Activated T-helper 1 cell treated with anti-CD3 and anti-CD28 coated beads, Interleukin-12 subunit alpha, Interleukin-12 subunit beta, Interleukin-2, Interleukin-4 antibody, amounts not matched to agents 30 ng/mL and 10 ng/mL and 1 ng/mL, durations not matched to agents 14 hours and 24 hours and 36 hours (primary cell): ENCODE results near the gene SYNE2. TPM values are rescaled to one million over a fixed set of nuclear protein-coding genes. Genes with fewer than 3 reads are reported as not detected.
A peak's percentile ranks its signal among the peaks of the same experiment; 100 is the strongest.

Experiments
- DNase-seq: peaks from one replicate; pipeline ENCODE4 v3.0.0; 2021; ENCODE audit warnings: low spot score
- H3K27ac Mint-ChIP-seq: one replicate; pipeline ENCODE4 v1.8.0; 2021; ENCODE audit warnings: mild to moderate bottlenecking, mixed read lengths
- H3K27me3 Mint-ChIP-seq: one replicate; pipeline ENCODE4 v1.8.0; 2022; ENCODE audit warnings: mild to moderate bottlenecking, moderate library complexity, mixed read lengths; ENCODE audit not compliant: insufficient read depth
- H3K36me3 Mint-ChIP-seq: one replicate; pipeline ENCODE4 v1.8.0; 2021; ENCODE audit warnings: low read depth, mixed read lengths
- H3K4me1 Mint-ChIP-seq: one replicate; pipeline ENCODE4 v1.8.0; 2021; ENCODE audit warnings: low read depth, mixed read lengths
- H3K4me3 Mint-ChIP-seq: one replicate; pipeline ENCODE4 v1.8.0; 2021; ENCODE audit warnings: mild to moderate bottlenecking, moderate library complexity, mixed read lengths
- H3K9me3 Mint-ChIP-seq: one replicate; pipeline ENCODE4 v1.8.0; 2021; ENCODE audit warnings: mixed read lengths
- intact Hi-C: fragments of 100-400 bp; cut with micrococcal nuclease; formaldehyde crosslinking; loops from one replicate; pipeline ENCODE4 v1.15.1; 2024
- total RNA-seq: library from RNA; stranded (reverse); gene quantifications from 2 replicates; pipeline ENCODE4 v1.2.3, GENCODE V29; 2022

Gene SYNE2
- total RNA-seq, 1 donor from 2014 or later, result 25.1 TPM

DNA sequence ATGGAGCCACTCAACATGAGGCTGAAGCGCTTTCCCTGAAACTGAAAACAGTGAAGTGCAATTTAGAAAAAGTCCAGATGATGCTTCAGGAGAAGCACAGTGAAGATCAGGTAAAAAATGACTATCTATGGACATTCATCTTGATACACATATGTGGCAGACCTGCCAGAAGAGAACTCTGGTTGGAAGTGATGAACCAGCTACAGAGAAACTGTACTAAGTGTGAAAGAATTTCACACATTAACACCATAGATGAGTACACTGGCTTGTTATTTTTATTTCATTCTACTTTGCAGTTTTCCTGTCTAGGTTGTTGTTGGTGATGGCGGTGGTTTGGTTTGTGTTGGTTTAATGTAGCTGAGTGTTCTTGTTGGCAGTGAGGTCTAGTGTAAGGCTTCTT, 266.7 kb downstream of the SYNE2 start:
- no peak overlapping the region for H3K4me3 Mint-ChIP-seq
- H3K36me3 Mint-ChIP-seq, result peaks cover 38% of the 10 kb centered on the region
- no peaks in the 10 kb centered on the region for H3K9me3 Mint-ChIP-seq
- no peak for DNase-seq
- intact Hi-C loops, result no loop called here
- no peaks in the 10 kb centered on the region for H3K27me3 Mint-ChIP-seq
- H3K4me1 Mint-ChIP-seq, result peaks cover 5% of the 10 kb centered on the region
- peak overlapping the region; percentile 60 for H3K27ac Mint-ChIP-seq

DNA sequence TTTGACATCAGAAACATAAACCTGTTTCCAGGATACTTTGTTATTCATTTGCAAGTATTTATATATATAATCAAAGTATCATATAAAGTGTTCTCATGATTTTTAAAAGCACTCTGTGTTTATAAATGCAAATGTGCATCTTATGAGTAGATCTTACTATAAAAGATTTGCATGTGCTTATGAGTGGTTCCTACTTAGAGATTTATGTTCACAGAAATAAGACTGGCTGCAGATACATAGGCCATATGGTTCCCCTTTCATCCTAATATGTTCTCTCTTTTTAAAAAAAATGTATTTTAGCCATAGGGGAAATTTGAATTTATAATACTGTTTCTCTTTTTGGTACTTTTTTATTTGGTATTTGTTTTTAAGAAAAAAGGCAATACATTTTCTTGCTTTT, 267.2 kb downstream of the SYNE2 start:
- peaks cover 5% of the 10 kb centered on the region for H3K4me1 Mint-ChIP-seq
- H3K9me3 Mint-ChIP-seq, result no peaks in the 10 kb centered on the region
- peaks cover 37% of the 10 kb centered on the region for H3K36me3 Mint-ChIP-seq
- no peaks in the 10 kb centered on the region for H3K27me3 Mint-ChIP-seq
- H3K4me3 Mint-ChIP-seq, result no peak overlapping the region
- intact Hi-C loops, result no loop called here
- no peak for DNase-seq
- peak overlapping the region; percentile 60 for H3K27ac Mint-ChIP-seq

DNA sequence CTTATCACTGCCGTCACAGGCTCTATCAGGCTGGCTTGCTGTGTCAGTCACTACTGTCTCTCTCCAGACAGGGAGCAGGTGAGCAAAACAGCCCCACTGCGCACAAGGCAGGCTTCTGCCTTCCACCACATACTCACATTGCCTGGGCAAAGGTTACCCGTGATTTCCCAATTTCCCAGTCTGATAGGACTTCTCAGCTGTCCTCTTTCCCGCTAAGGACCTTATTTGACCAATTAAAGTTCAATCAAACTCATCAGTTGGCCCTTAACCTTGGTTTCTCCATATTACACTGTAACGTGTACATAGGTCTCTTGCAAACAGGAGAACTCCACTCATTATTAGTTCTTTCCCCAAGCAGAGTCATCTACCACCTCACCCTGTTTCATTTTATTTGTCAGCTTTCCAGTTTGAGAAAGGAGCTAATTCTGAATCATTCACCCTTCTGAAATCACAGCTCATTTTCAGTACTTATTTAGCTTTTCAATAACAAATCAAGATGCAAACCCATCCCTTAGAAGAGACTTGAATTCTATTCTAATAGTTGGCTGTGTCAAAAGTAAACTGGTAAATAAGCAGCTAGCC, 270.5 kb downstream of the SYNE2 start:
- intact Hi-C loops, result no loop called here
- Mint-ChIP-seq H3K27ac (no peak overlapping the region), H3K36me3 (peaks cover 52% of the 10 kb centered on the region), H3K27me3 (no peaks in the 10 kb centered on the region), H3K4me1 (peaks cover 5% of the 10 kb centered on the region), H3K9me3 (no peaks in the 10 kb centered on the region), H3K4me3 (no peak overlapping the region)
- DNase-seq, result no peak

- Mint-ChIP-seq H3K27ac (no peak overlapping the region), H3K4me3 (no peak overlapping the region), H3K9me3 (no peaks in the 10 kb centered on the region), H3K36me3 (peaks cover 49% of the 10 kb centered on the region), H3K27me3 (no peaks in the 10 kb centered on the region), H3K4me1 (no peaks in the 10 kb centered on the region)
- intact Hi-C loops, result loop anchor here (5.0 kb wide), 1 partner anchor 328 kb away; no protein-coding TSS in a partner anchor
- no peak for DNase-seq
These were observed 272.5 kb downstream of the SYNE2 start for GRCh38 chr14:64125270-64125669.

DNA sequence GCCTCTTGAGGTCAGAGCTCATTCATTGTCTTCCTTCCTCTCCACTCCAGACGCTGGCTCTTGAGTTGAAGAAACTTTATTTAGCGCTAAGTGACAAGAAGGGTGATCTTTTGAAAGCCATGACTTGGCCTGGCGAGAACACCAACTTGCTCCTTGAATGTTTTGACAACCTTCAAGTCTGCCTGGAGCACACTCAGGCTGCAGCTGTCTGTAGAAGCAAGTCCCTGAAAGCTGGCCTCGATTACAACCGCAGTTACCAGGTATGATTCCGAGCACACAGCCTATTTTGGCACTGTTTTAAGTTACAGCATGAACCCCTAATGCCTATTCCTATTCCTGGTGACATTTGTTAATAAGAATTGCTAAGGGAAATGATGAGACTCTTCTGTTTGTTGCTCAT, 273.7 kb downstream of the SYNE2 start:
- H3K4me1 Mint-ChIP-seq, result no peaks in the 10 kb centered on the region
- intact Hi-C loops, result loop anchor here (5.0 kb wide), 1 partner anchor 329 kb away; no protein-coding TSS in a partner anchor
- H3K9me3 Mint-ChIP-seq, result no peaks in the 10 kb centered on the region
- no peaks in the 10 kb centered on the region for H3K27me3 Mint-ChIP-seq
- no peak overlapping the region for H3K4me3 Mint-ChIP-seq
- no peak overlapping the region for H3K27ac Mint-ChIP-seq
- H3K36me3 Mint-ChIP-seq, result peaks cover 54% of the 10 kb centered on the region
- no peak for DNase-seq

GRCh38 chr14:64137657-64138290, 285.0 kb downstream of the SYNE2 start:
- Mint-ChIP-seq H3K36me3 (peaks cover 29% of the 10 kb centered on the region), H3K4me1 (no peaks in the 10 kb centered on the region), H3K27ac (no peak overlapping the region), H3K4me3 (no peak overlapping the region), H3K27me3 (no peaks in the 10 kb centered on the region), H3K9me3 (no peaks in the 10 kb centered on the region)
- intact Hi-C loops, result loop anchor here (2.0 kb wide), 1 partner anchor 165 kb away; no protein-coding TSS in a partner anchor
- DNase-seq, result no peak

- Mint-ChIP-seq H3K27ac (no peak overlapping the region), H3K9me3 (no peaks in the 10 kb centered on the region), H3K27me3 (no peaks in the 10 kb centered on the region), H3K4me3 (no peak overlapping the region), H3K36me3 (peaks cover 20% of the 10 kb centered on the region), H3K4me1 (no peaks in the 10 kb centered on the region)
- intact Hi-C loops, result no loop called here
- DNase-seq, result no peak
These were observed 294.5 kb downstream of the SYNE2 start for GRCh38 chr14:64147126-64147790.

GRCh38 chr14:64149921-64150320, 297.1 kb downstream of the SYNE2 start:
- no peak overlapping the region for H3K27ac Mint-ChIP-seq
- H3K36me3 Mint-ChIP-seq, result peaks cover 32% of the 10 kb centered on the region
- H3K4me3 Mint-ChIP-seq, result no peak overlapping the region
- H3K9me3 Mint-ChIP-seq, result no peaks in the 10 kb centered on the region
- no peaks in the 10 kb centered on the region for H3K27me3 Mint-ChIP-seq
- DNase-seq, result no peak
- intact Hi-C loops, result loop anchor here (10.0 kb wide), 1 partner anchor 125 kb away; no protein-coding TSS in a partner anchor
- no peaks in the 10 kb centered on the region for H3K4me1 Mint-ChIP-seq

DNA sequence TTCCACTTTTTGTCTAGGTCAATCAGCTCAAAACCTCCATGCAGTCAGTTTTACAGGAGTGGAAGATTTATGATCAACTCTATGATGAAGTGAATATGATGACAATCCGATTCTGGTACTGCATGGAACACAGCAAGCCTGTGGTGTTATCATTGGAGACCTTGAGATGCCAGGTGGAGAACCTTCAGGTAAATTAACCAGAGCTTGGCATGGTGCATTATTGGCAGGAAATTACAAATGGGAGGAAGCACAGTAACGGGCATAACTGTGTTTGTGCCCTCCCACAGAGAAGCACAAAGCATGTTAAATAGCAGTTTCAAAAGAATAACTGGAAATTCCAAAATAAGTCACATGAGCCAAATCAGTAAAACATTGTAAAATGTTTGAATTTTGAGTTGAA, 305.8 kb downstream of the SYNE2 start:
- no peaks in the 10 kb centered on the region for H3K9me3 Mint-ChIP-seq
- intact Hi-C loops, result loop anchor here (10.0 kb wide), 1 partner anchor 134 kb away; no protein-coding TSS in a partner anchor
- peaks cover 33% of the 10 kb centered on the region for H3K36me3 Mint-ChIP-seq
- no peaks in the 10 kb centered on the region for H3K4me1 Mint-ChIP-seq
- no peak for DNase-seq
- no peak overlapping the region for H3K27ac Mint-ChIP-seq
- H3K27me3 Mint-ChIP-seq, result no peaks in the 10 kb centered on the region
- H3K4me3 Mint-ChIP-seq, result no peak overlapping the region

GRCh38 chr14:64159588-64159987, 306.8 kb downstream of the SYNE2 start:
- Mint-ChIP-seq H3K9me3 (no peaks in the 10 kb centered on the region), H3K27me3 (no peaks in the 10 kb centered on the region), H3K27ac (no peak overlapping the region), H3K36me3 (peaks cover 29% of the 10 kb centered on the region), H3K4me3 (no peak overlapping the region), H3K4me1 (no peaks in the 10 kb centered on the region)
- no peak for DNase-seq
- intact Hi-C loops, result loop anchor here (10.0 kb wide), 1 partner anchor 135 kb away; no protein-coding TSS in a partner anchor

DNA sequence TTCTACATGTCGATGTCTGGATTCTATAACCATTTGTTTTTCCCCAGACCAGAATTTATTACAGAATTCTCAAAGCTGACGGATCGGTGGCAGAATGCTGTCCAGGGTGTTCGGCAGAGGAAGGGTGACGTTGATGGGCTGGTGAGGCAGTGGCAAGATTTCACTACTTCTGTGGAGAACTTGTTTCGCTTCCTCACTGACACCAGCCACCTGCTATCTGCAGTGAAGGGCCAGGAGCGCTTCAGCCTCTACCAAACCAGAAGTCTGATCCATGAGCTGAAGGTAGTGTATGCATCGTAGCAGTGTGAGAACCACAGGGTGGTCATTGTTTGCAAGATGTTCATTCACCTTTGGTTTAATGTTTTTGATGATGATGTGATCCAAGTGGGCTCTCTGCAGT, 317.4 kb downstream of the SYNE2 start:
- Mint-ChIP-seq H3K36me3 (peaks cover 24% of the 10 kb centered on the region), H3K27ac (no peak overlapping the region), H3K4me3 (no peak overlapping the region), H3K27me3 (no peaks in the 10 kb centered on the region), H3K9me3 (no peaks in the 10 kb centered on the region), H3K4me1 (peaks cover 4% of the 10 kb centered on the region)
- DNase-seq, result no peak
- intact Hi-C loops, result loop anchor here (10.0 kb wide), 1 partner anchor 335 kb away; the partner anchor contains the start of genes ZBTB1 and ZBTB25

DNA sequence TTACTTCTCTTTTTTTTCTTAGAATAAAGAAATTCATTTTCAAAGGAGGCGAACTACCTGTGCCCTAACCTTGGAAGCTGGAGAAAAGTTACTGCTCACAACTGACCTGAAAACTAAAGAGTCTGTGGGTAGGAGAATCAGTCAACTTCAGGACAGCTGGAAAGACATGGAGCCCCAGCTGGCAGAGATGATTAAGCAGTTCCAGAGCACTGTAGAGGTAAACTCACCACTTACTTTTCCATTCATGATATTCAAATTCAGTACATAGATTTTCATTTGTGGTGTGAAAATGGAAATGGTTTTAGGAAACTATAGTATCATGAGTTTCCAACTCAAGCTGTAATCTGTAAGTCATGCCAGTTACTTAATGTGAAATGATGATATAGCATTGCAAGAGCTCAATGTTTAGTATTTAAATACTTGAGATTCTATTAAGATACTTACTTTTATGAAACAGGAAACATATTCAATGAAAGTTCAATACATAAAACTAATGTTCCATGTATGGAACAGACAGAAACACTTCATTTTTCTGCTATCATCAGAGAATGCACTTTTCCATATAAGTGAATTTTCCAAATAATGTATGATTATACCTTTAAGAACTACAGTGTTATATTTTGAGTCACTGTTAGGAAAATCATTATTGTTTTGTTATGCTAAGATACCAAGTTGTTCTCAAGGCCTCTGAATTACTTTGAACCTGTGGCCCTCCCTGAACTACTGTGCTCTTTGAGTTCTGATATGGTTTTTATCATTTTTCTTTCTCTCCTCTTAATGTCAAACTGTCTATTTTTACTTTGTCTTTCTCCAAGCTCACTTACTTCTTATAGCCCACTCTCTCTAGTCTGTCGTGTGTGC, 322.3 kb downstream of the SYNE2 start:
- intact Hi-C loops, result loop anchor here (2.0 to 10.0 kb wide), 3 partner anchors 58 to 330 kb away; partner anchors contain the start of genes ZBTB1 and ZBTB25
- Mint-ChIP-seq H3K9me3 (no peaks in the 10 kb centered on the region), H3K36me3 (peaks cover 36% of the 10 kb centered on the region), H3K27me3 (no peaks in the 10 kb centered on the region), H3K27ac (peak overlapping the region; percentile 46), H3K4me1 (peaks cover 11% of the 10 kb centered on the region), H3K4me3 (no peak overlapping the region)
- DNase-seq, result no peak
